Mesenchymal stem cell (in vitro differentiated cells and primary cell): ENCODE data around the gene NUDT22.

Source experiments
- DNase-seq: peaks from one replicate; pipeline ENCODE4 v3.0.0-alpha.2; 2013
- H2AFZ ChIP-seq: one replicate; pipeline ENCODE4 v1.6.1; 2013; ENCODE audit warnings: low read depth, mild to moderate bottlenecking, control low read depth, inconsistent platforms, low read length, moderate library complexity
- H2AK5ac ChIP-seq: 2 replicates; pipeline ENCODE4 v1.6.1; 2013; ENCODE audit warnings: low read length, moderate library complexity, mild to moderate bottlenecking, inconsistent platforms; ENCODE audit not compliant: severe bottlenecking
- H2BK120ac ChIP-seq: one replicate; pipeline ENCODE4 v1.6.1; 2013; ENCODE audit warnings: low read depth, mild to moderate bottlenecking, inconsistent platforms, low read length, moderate library complexity
- H2BK12ac ChIP-seq, 2 experiments: one replicate each; pipeline ENCODE4 v1.6.1; 2013; ENCODE audit warnings: inconsistent platforms in 2 of 2, low read length in 2 of 2, mild to moderate bottlenecking in 2 of 2, moderate library complexity in 2 of 2, control low read depth in 1 of 2
- H2BK15ac ChIP-seq: one replicate; pipeline ENCODE4 v1.6.1; 2013; ENCODE audit warnings: mild to moderate bottlenecking, low read depth, inconsistent platforms; ENCODE audit not compliant: poor library complexity, severe bottlenecking
- H2BK5ac ChIP-seq: 2 replicates; pipeline ENCODE4 v1.6.1; 2013; ENCODE audit warnings: low read depth, mild to moderate bottlenecking, low read length, control low read depth, inconsistent platforms; ENCODE audit not compliant: poor library complexity, severe bottlenecking
- H3K14ac ChIP-seq, 2 experiments: one replicate each; pipeline ENCODE4 v1.6.1; 2013; ENCODE audit warnings: inconsistent platforms in 2 of 2, low read length in 2 of 2, control low read depth in 1 of 2, mild to moderate bottlenecking in 1 of 2, moderate library complexity in 1 of 2
- H3K18ac ChIP-seq, 2 experiments: one replicate each; pipeline ENCODE4 v1.6.1; 2013; ENCODE audit warnings: inconsistent platforms in 2 of 2, low read length in 2 of 2, control low read depth in 1 of 2, low read depth in 1 of 2, mild to moderate bottlenecking in 1 of 2
- H3K23ac ChIP-seq, 2 experiments: one replicate each; pipeline ENCODE4 v1.6.1; 2013; ENCODE audit warnings: inconsistent platforms in 2 of 2, low read length in 2 of 2, mild to moderate bottlenecking in 2 of 2, moderate library complexity in 2 of 2, control low read depth in 1 of 2
- H3K27ac ChIP-seq: 2 replicates; pipeline ENCODE4 v1.5.1; 2013; ENCODE audit warnings: mild to moderate bottlenecking, moderate library complexity, low read length, control low read depth, inconsistent platforms; ENCODE audit not compliant: poor library complexity, severe bottlenecking
- H3K27me3 ChIP-seq, 2 experiments: 2 replicates each; pipeline versions ENCODE4 v1.6.1 to v1.7.0; 2013; ENCODE audit warnings: low read length in 2 of 2, mild to moderate bottlenecking in 2 of 2, moderate library complexity in 2 of 2, control low read depth in 1 of 2, inconsistent platforms in 1 of 2; ENCODE audit not compliant: control insufficient read depth in 1 of 2, insufficient read depth in 1 of 2
- H3K36me3 ChIP-seq, 2 experiments: 2 replicates each; pipeline versions ENCODE4 v1.6.1 to v1.7.0; 2013; ENCODE audit warnings: low read length in 2 of 2, control low read depth in 1 of 2, inconsistent platforms in 1 of 2, low read depth in 1 of 2, mild to moderate bottlenecking in 1 of 2; ENCODE audit not compliant: insufficient read depth in 2 of 2, control insufficient read depth in 1 of 2
- H3K4ac ChIP-seq, 2 experiments: one replicate each; pipeline ENCODE4 v1.6.1; 2013; ENCODE audit warnings: inconsistent platforms in 2 of 2, low read length in 2 of 2, mild to moderate bottlenecking in 2 of 2, moderate library complexity in 2 of 2, control low read depth in 1 of 2, low read depth in 1 of 2
- H3K4me1 ChIP-seq: 2 replicates; pipeline ENCODE4 v1.6.1; 2013; ENCODE audit warnings: low read depth, low read length, control low read depth; ENCODE audit not compliant: control insufficient read depth, insufficient read depth
- H3K4me2 ChIP-seq: 2 replicates; pipeline ENCODE4 v1.6.1; 2013; ENCODE audit warnings: low read length, mild to moderate bottlenecking, inconsistent platforms; ENCODE audit not compliant: poor library complexity, severe bottlenecking
- H3K4me3 ChIP-seq, 2 experiments: 2 replicates each; pipeline versions ENCODE4 v1.5.1 to v1.7.0; 2013; ENCODE audit warnings: low read length in 2 of 2, mild to moderate bottlenecking in 2 of 2, control low read depth in 1 of 2, low read depth in 1 of 2; ENCODE audit not compliant: insufficient read depth in 1 of 2
- H3K79me1 ChIP-seq: replicated peaks from 2 replicates; pipeline ENCODE4 v1.6.1; 2013; ENCODE audit warnings: mild to moderate bottlenecking, control low read depth, low read length, inconsistent platforms; ENCODE audit not compliant: poor library complexity, severe bottlenecking
- H3K9ac ChIP-seq: 2 replicates; pipeline ENCODE4 v1.7.0; 2013; ENCODE audit warnings: mild to moderate bottlenecking, low read length, moderate library complexity
- H3K9me3 ChIP-seq: 2 replicates; pipeline ENCODE4 v1.7.0; 2013; ENCODE audit warnings: mild to moderate bottlenecking, low read length; ENCODE audit not compliant: control insufficient read depth
- H4K8ac ChIP-seq: one replicate; pipeline ENCODE4 v1.6.1; 2013; ENCODE audit warnings: inconsistent platforms, mild to moderate bottlenecking, low read length, moderate library complexity
- H4K91ac ChIP-seq: one replicate; pipeline ENCODE4 v1.6.1; 2013; ENCODE audit warnings: mild to moderate bottlenecking, low read length, inconsistent platforms
- WGBS: methylation state at CpG from one replicate; pipeline ENCODE4 v1.1.7; 2013; ENCODE audit warnings: mixed read lengths; 5-methylcytosine and 5-hydroxymethylcytosine counted together

The NUDT22 gene

DNA sequence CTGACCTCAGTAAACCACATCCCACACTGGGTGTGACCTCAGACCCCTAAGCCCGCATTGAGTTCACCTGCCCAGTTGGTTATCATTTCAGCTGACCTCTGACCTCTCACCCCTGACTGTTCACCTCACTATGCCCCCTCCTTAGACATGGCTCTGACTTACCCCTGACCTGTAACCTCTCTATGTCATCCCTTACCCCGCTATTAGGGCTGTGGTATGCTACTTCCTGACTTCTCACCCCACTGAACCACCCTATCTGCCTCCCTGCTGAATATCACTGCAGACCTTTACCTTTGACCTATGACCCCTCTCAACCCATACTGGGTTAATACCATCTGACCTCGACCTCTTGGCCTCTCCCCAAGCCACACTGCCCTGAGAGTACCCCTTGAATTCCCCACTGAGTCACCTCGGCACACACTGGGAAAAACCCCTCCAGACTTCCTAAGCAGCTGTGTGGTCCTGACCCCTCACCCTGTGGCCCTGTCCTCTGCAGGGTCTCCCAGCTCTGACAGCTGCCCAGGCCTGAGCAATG lies 33.5 kb downstream of the NUDT22 start:
- H3K27me3 ChIP-seq = no peaks in the 10 kb centered on the region
- no peak overlapping the region for H2BK12ac ChIP-seq
- no peak overlapping the region for H2AK5ac ChIP-seq
- no peak overlapping the region for H3K9ac ChIP-seq
- no peak overlapping the region for H4K91ac ChIP-seq
- peaks cover 26% of the 10 kb centered on the region for H3K4me1 ChIP-seq
- H4K8ac ChIP-seq = no peak overlapping the region
- no peak overlapping the region for H2BK15ac ChIP-seq
- H3K79me1 ChIP-seq = peaks cover 30% of the 10 kb centered on the region
- no peak overlapping the region for H2BK120ac ChIP-seq
- no peak overlapping the region for H3K18ac ChIP-seq
- no peak overlapping the region for H3K4ac ChIP-seq
- no peak overlapping the region for H3K23ac ChIP-seq
- H2BK5ac ChIP-seq = no peak overlapping the region
- no peaks in the 10 kb centered on the region for H3K9me3 ChIP-seq
- no peak overlapping the region for H3K27ac ChIP-seq
- no peak overlapping the region for H3K4me3 ChIP-seq
- DNase-seq = no peak
- peaks cover 87 to 92% of the 10 kb centered on the region in 2 experiments for H3K36me3 ChIP-seq
- no peak overlapping the region for H3K14ac ChIP-seq
- H2AFZ ChIP-seq = no peak overlapping the region
- 83% methylated on average over 4 of the region's 4 CpGs for WGBS
- H3K4me2 ChIP-seq = no peak overlapping the region

DNA sequence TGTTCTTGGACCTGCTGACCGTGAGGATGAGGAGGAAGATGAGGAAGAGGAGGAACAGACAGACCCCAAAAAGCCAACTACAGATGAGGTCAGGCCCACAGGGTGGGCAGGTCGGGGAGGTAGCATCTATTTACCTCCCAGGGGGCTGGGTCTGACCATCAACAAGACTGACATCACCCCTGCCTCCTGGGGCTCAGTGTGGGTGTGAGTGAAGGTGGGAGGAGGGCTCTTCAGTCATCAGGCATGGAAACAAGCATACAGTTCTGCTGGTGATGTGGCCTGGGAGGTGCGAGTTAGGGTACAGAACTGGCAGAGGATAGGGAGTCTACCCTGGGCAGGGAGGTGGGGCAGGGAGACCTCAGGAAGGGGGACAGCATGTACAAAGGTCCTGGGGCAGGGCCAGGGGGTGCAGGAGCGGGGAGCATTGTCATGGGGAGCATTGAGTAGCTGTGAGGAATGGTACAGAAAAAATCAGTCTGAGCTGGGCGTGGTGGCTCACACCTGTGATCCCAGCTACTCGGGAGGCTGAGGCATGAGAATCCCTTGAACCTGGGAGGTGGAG lies 34.2 kb downstream of the NUDT22 start:
- Histone ChIP-seq H2BK15ac (no peak overlapping the region), H4K8ac (no peak overlapping the region), H3K4me3 (no peak overlapping the region), H2AK5ac (no peak overlapping the region), H3K79me1 (peaks cover 26% of the 10 kb centered on the region), H3K18ac (no peak overlapping the region), H3K9me3 (no peaks in the 10 kb centered on the region), H2BK12ac (no peak overlapping the region), H3K36me3 (peaks cover 83 to 92% of the 10 kb centered on the region in 2 experiments), H3K27ac (no peak overlapping the region), H2BK120ac (no peak overlapping the region), H3K4ac (no peak overlapping the region), H3K23ac (no peak overlapping the region), H2AFZ (no peak overlapping the region), H2BK5ac (no peak overlapping the region), H3K4me2 (no peak overlapping the region), H3K14ac (no peak overlapping the region), H3K9ac (no peak overlapping the region), H3K27me3 (no peaks in the 10 kb centered on the region), H3K4me1 (peaks cover 26% of the 10 kb centered on the region), H4K91ac (no peak overlapping the region)
- 94% methylated on average over 5 of the region's 6 CpGs for WGBS
- no peak for DNase-seq

DNA sequence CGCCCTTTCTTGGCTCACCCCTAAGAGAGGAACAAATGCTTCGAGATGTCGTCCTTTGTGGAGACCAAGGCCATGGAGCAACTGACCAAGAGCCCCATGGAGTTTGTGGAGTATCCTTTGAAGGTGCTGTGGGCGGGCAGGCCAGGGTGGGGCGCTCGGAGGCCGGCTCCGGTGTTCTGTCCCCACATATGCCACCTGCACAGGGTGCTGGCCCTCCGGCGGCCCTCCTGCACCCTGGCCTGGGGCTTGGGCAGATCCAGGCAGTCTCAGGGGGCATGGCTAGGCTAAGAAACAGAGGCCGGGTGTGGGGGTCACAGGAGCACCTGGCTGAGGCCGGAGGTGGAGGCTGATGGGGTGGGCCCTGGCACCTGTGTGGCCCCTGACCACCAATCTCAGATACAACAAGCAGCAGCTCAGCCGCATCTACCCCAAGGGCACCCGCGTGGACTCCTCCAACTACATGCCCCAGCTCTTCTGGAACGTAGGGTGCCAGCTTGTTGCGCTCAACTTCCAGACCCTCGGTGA lies 35.5 kb downstream of the NUDT22 start:
- Histone ChIP-seq H3K14ac (no peak overlapping the region), H2AK5ac (no peak overlapping the region), H2BK120ac (no peak overlapping the region), H4K91ac (no peak overlapping the region), H3K4me1 (peaks cover 30% of the 10 kb centered on the region), H2BK5ac (no peak overlapping the region), H3K4ac (no peak overlapping the region), H3K27me3 (no peaks in the 10 kb centered on the region), H3K79me1 (peaks cover 19% of the 10 kb centered on the region), H3K4me2 (no peak overlapping the region), H2AFZ (no peak overlapping the region), H3K9ac (no peak overlapping the region), H3K36me3 (peaks cover 84 to 92% of the 10 kb centered on the region in 2 experiments), H2BK15ac (no peak overlapping the region), H2BK12ac (no peak overlapping the region), H3K27ac (no peak overlapping the region), H3K4me3 (no peak overlapping the region), H3K18ac (no peak overlapping the region), H4K8ac (no peak overlapping the region), H3K9me3 (no peaks in the 10 kb centered on the region), H3K23ac (no peak overlapping the region)
- 96% methylated on average over 18 of the region's 18 CpGs for WGBS
- no peak for DNase-seq

DNA sequence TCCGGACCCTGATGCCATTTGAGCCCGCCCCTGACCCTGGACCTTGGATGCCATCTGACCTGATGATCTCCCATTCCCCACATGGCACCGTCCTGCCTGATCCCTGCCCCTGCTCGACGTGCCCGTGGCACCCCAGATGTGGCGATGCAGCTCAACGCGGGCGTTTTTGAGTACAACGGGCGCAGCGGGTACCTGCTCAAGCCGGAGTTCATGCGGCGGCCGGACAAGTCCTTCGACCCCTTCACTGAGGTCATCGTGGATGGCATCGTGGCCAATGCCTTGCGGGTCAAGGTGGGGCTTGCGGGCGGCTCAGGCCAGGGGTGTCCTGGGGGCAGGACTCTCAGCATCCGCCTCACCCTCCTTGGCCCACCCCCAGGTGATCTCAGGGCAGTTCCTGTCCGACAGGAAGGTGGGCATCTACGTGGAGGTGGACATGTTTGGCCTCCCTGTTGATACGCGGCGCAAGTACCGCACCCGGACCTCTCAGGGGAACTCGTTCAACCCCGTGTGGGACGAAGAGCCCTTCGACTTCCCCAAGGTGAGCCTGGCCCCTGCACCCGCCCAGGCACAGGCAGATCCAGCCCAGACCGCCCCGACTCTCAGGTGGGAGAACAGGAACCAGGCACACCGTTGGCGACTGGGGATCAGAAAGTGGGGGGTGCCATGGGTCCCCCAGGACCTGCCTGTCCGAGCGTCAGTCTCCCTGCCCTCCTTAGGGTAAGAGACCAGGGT lies 36.4 kb downstream of the NUDT22 start:
- H3K4me1 ChIP-seq = peaks cover 29% of the 10 kb centered on the region
- peak overlapping the region; percentile 47 for H4K91ac ChIP-seq
- no peak for DNase-seq
- peak overlapping the region in 1 of 2 experiments; percentile 16 for H3K18ac ChIP-seq
- H3K9ac ChIP-seq = no peak overlapping the region
- no peak overlapping the region for H2BK120ac ChIP-seq
- H3K4me3 ChIP-seq = no peak overlapping the region
- H2BK12ac ChIP-seq = peak overlapping the region; percentile 29 to 61
- no peak overlapping the region for H2BK15ac ChIP-seq
- H3K23ac ChIP-seq = no peak overlapping the region
- H3K4ac ChIP-seq = peak overlapping the region in 1 of 2 experiments; percentile 77
- H3K27ac ChIP-seq = peak overlapping the region; percentile 66
- peaks cover 81 to 95% of the 10 kb centered on the region in 2 experiments for H3K36me3 ChIP-seq
- no peak overlapping the region for H3K4me2 ChIP-seq
- H3K9me3 ChIP-seq = no peaks in the 10 kb centered on the region
- H3K27me3 ChIP-seq = no peaks in the 10 kb centered on the region
- peaks cover 18% of the 10 kb centered on the region for H3K79me1 ChIP-seq
- WGBS = 96% methylated on average over 40 of the region's 42 CpGs
- no peak overlapping the region for H2BK5ac ChIP-seq
- H2AK5ac ChIP-seq = peak overlapping the region; percentile 27
- no peak overlapping the region for H2AFZ ChIP-seq
- H3K14ac ChIP-seq = peak overlapping the region in 1 of 2 experiments; percentile 55
- no peak overlapping the region for H4K8ac ChIP-seq
